ENCODE measurements around the gene SDR9C7. TPM values are rescaled to one million over a fixed set of nuclear protein-coding genes. Genes with fewer than 3 reads are reported as not detected.

Gene SDR9C7
- polyA plus RNA-seq, 3 donors, result not detected

DNA sequence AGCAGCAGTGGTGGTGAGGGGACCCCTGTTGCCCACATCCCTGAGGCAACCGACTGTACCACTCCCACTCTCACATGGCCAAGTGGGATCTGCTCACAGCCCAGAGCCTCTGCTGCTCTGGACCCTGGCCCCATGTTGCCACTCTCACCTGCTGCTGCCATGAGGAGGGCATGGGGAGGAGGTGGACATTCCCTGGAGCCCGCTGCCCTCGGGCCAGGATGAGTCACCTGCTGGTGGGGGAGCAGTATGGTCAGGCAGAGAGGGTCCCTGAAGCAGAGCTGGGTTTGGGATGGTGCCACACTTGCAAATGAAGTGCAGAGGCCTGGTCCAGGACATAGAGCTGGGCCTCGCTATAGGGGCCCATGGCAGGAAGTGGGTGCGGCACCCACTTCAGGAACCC, 26.1 kb downstream of the SDR9C7 start:
- Histone ChIP-seq H3K27ac (ENCODE audit: low read depth in 1 of 2, low read length in 2 of 2) (no peak overlapping the region), H3K9me3 (replicated peaks in 1 of 2; ENCODE audit: control insufficient read depth in 1 of 2, insufficient read depth in 1 of 2, low read length in 2 of 2) (peaks cover 25 to 32% of the 10 kb centered on the region in 2 donors), H3K4me3 (replicated peaks in 1 of 3; ENCODE audit: low read depth in 2 of 3, low read length in 3 of 3) (no peak overlapping the region), H3K79me2 (ENCODE audit: insufficient read depth, low read length) (no peaks in the 10 kb centered on the region), H2AFZ (ENCODE audit: insufficient read depth, low read depth, low read length, poor library complexity, severe bottlenecking) (no peak overlapping the region), H3K27me3 (ENCODE audit: control insufficient read depth in 2 of 2, insufficient read depth in 2 of 2, low read length in 2 of 2) (no peaks in the 10 kb centered on the region), H3K4me1 (ENCODE audit: control insufficient read depth in 1 of 2, insufficient read depth in 2 of 2, low read length in 2 of 2) (no peaks in the 10 kb centered on the region), H4K20me1 (ENCODE audit: insufficient read depth, low read length) (no peaks in the 10 kb centered on the region), H3K36me3 (replicated peaks in 1 of 2; ENCODE audit: control insufficient read depth in 1 of 2, insufficient read depth in 2 of 2, low read length in 2 of 2) (no peaks in the 10 kb centered on the region), H3K4me2 (replicated peaks; ENCODE audit: extremely low read depth, low read length, poor library complexity, severe bottlenecking) (no peak overlapping the region), H3K9ac (ENCODE audit: insufficient read depth, low read length, poor library complexity, severe bottlenecking) (no peak overlapping the region)
- no peak overlapping the region for H3K4me3 Mint-ChIP-seq
- H3K27me3 Mint-ChIP-seq (ENCODE audit: low read depth in 3 of 3), result peaks cover 0 to 7% (median 0%) of the 10 kb centered on the region in 3 donors
- no peak for DNase-seq
- no peak overlapping the region for H3K27ac Mint-ChIP-seq
- H3K4me1 Mint-ChIP-seq, result no peaks in the 10 kb centered on the region
- H3K9me3 Mint-ChIP-seq, result peaks cover 17 to 55% (median 43%) of the 10 kb centered on the region in 7 donors
- TF ChIP-seq, protein P1, sequence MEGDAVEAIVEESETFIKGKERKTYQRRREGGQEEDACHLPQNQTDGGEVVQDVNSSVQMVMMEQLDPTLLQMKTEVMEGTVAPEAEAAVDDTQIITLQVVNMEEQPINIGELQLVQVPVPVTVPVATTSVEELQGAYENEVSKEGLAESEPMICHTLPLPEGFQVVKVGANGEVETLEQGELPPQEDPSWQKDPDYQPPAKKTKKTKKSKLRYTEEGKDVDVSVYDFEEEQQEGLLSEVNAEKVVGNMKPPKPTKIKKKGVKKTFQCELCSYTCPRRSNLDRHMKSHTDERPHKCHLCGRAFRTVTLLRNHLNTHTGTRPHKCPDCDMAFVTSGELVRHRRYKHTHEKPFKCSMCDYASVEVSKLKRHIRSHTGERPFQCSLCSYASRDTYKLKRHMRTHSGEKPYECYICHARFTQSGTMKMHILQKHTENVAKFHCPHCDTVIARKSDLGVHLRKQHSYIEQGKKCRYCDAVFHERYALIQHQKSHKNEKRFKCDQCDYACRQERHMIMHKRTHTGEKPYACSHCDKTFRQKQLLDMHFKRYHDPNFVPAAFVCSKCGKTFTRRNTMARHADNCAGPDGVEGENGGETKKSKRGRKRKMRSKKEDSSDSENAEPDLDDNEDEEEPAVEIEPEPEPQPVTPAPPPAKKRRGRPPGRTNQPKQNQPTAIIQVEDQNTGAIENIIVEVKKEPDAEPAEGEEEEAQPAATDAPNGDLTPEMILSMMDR (IDR thresholded peaks at IDR 0.05), result no peak
- intact Hi-C loops (cut with micrococcal nuclease), result no loop called here
- 91% methylated on average over 4 of the region's 5 CpGs for WGBS (ENCODE audit: insufficient coverage)
- no peaks in the 10 kb centered on the region for H3K36me3 Mint-ChIP-seq

DNA sequence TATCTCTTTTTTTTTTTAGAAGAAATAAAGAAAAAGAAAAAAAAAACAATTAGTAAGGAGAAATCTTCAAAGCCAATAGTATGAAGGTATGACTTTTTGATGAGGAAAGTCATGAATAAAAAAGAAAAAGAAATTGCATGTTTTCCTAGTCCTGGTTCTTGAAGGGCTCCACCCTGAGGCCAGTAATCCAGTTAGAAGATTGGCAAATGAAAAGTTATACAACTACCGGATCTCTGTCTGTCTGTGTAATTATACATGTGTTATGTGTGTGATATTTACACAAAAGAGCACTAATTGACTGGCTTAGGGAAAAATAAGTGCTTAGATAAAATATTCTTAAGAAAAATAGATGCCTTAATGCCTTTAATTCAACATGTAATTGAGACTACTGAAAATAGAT, 28.4 kb downstream of the SDR9C7 start:
- Histone ChIP-seq H3K36me3 (replicated peaks in 1 of 2; ENCODE audit: control insufficient read depth in 1 of 2, insufficient read depth in 2 of 2, low read length in 2 of 2) (no peaks in the 10 kb centered on the region), H3K9me3 (replicated peaks in 1 of 2; ENCODE audit: control insufficient read depth in 1 of 2, insufficient read depth in 1 of 2, low read length in 2 of 2) (peaks cover 41 to 53% of the 10 kb centered on the region in 2 donors), H2AFZ (ENCODE audit: insufficient read depth, low read depth, low read length, poor library complexity, severe bottlenecking) (no peak overlapping the region), H3K9ac (ENCODE audit: insufficient read depth, low read length, poor library complexity, severe bottlenecking) (no peak overlapping the region), H4K20me1 (ENCODE audit: insufficient read depth, low read length) (no peaks in the 10 kb centered on the region), H3K27ac (ENCODE audit: low read depth in 1 of 2, low read length in 2 of 2) (no peak overlapping the region), H3K4me2 (replicated peaks; ENCODE audit: extremely low read depth, low read length, poor library complexity, severe bottlenecking) (no peak overlapping the region), H3K4me3 (replicated peaks in 1 of 3; ENCODE audit: low read depth in 2 of 3, low read length in 3 of 3) (no peak overlapping the region), H3K79me2 (ENCODE audit: insufficient read depth, low read length) (no peaks in the 10 kb centered on the region), H3K27me3 (ENCODE audit: control insufficient read depth in 2 of 2, insufficient read depth in 2 of 2, low read length in 2 of 2) (no peaks in the 10 kb centered on the region), H3K4me1 (ENCODE audit: control insufficient read depth in 1 of 2, insufficient read depth in 2 of 2, low read length in 2 of 2) (no peaks in the 10 kb centered on the region)
- TF ChIP-seq, protein P1 (IDR thresholded peaks at IDR 0.05), result no peak
- intact Hi-C loops (cut with micrococcal nuclease), result no loop called here
- peaks cover 0 to 1% (median 0%) of the 10 kb centered on the region in 3 donors for H3K27me3 Mint-ChIP-seq (ENCODE audit: low read depth in 3 of 3)
- no CpG with 5 or more reads among the region's 1 CpG for WGBS (ENCODE audit: insufficient coverage)
- no peak for DNase-seq
- H3K9me3 Mint-ChIP-seq, result peaks cover 25 to 71% (median 58%) of the 10 kb centered on the region in 7 donors
- H3K36me3 Mint-ChIP-seq, result no peaks in the 10 kb centered on the region
- H3K4me1 Mint-ChIP-seq, result no peaks in the 10 kb centered on the region
- H3K27ac Mint-ChIP-seq, result no peak overlapping the region
- H3K4me3 Mint-ChIP-seq, result no peak overlapping the region
